ENCODE measurements around the gene NUFIP1. TPM values are rescaled to one million over a fixed set of nuclear protein-coding genes. Genes with fewer than 3 reads are reported as not detected.
A peak's percentile ranks its signal among the peaks of the same experiment; 100 is the strongest.

Gene NUFIP1
- total and polyA plus RNA-seq, 2 donors (not counting 3 experiments of a cell fraction or from before 2014, with no cell fraction given), result 1.4 to 6.9 TPM

DNA sequence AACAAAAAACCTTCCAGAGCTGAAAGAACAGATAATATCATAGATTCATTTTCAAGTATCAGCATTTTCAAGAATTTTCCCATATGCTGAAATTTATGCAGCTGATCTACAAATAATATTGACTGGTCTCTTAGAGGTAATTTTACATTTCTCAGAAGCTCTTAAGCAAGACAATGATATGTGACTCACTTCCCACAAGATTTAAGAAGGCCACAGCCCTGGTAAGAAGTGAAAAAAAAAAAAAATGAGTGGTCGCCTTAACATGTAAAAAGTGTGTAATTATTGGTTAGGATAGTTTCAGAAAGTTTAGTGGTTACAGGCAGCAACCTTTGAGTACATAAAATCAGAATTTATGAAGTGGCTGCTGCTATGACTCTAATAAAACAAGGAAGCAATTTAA lies 54.5 kb downstream of the NUFIP1 start:
- Histone ChIP-seq H3K9me1 (replicated peaks; ENCODE audit: control insufficient read depth, extremely low read depth, insufficient read depth, low read length) (no peaks in the 10 kb centered on the region), H2AFZ (ENCODE audit: low read depth, low read length) (no peak overlapping the region), H3K79me2 (ENCODE audit: control insufficient read depth, insufficient read depth, low read length) (no peaks in the 10 kb centered on the region), H3K4me3 (replicated peaks in 1 of 3; ENCODE audit: insufficient read depth in 1 of 3, low read depth in 1 of 3, low read length in 3 of 3) (no peak overlapping the region), H3K27ac (ENCODE audit: insufficient read depth, low read depth, low read length) (peak overlapping the region; percentile 94), H4K20me1 (replicated peaks; ENCODE audit: control insufficient read depth, extremely low read depth, insufficient read depth, low read length) (no peaks in the 10 kb centered on the region), H3K9ac (replicated peaks; ENCODE audit: extremely low read depth, insufficient read depth, low read length) (peak overlapping the region; percentile 24), H3K9me3 (replicated peaks; ENCODE audit: control insufficient read depth, insufficient read depth, low read length) (no peaks in the 10 kb centered on the region), H3K4me1 (ENCODE audit: control insufficient read depth, extremely low read depth, insufficient read depth, low read length) (peaks cover 59% of the 10 kb centered on the region), H3K4me2 (ENCODE audit: insufficient read depth, low read length) (peak overlapping the region; percentile 6), H3K27me3 (ENCODE audit: control insufficient read depth in 2 of 2, insufficient read depth in 2 of 2, low read length in 2 of 2) (no peaks in the 10 kb centered on the region), H3K36me3 (ENCODE audit: control insufficient read depth in 2 of 2, extremely low read depth in 1 of 2, insufficient read depth in 2 of 2, low read length in 2 of 2) (no peaks in the 10 kb centered on the region)
- DNase-seq (ENCODE audit: low read depth, low spot score) (peak; percentile 40), FAIRE-seq (peak; percentile 28)
- POLR2A ChIA-PET, result no interaction called here
- intact Hi-C loops (cut with micrococcal nuclease) (loop anchor here (5.0 kb wide), 3 partner anchors 33 to 222 kb away; no protein-coding TSS in a partner anchor), dilution Hi-C loops (cut with MboI; ENCODE audit: extremely low pct_ligation_motif_present, low sequenced_read_pairs) (no loop called here)
- CTCF ChIA-PET, result interaction anchor here (1.2 to 3.7 kb wide), 6 partner anchors 8 to 19 kb away, joined by 3 to 29 read pairs (median 4); no protein-coding TSS in a partner anchor
- TF ChIP-seq FOS (IDR thresholded peaks at IDR 0.05; ENCODE audit: borderline replicate concordance, insufficient read depth, low read length), result peak; percentile 33
- no peak for TF ChIP-seq POLR2AphosphoS5 (IDR thresholded peaks at IDR 0.05; ENCODE audit: insufficient read depth, low read depth, low read length)
- BruUV-seq (replicated peaks), result no TSS peak

DNA sequence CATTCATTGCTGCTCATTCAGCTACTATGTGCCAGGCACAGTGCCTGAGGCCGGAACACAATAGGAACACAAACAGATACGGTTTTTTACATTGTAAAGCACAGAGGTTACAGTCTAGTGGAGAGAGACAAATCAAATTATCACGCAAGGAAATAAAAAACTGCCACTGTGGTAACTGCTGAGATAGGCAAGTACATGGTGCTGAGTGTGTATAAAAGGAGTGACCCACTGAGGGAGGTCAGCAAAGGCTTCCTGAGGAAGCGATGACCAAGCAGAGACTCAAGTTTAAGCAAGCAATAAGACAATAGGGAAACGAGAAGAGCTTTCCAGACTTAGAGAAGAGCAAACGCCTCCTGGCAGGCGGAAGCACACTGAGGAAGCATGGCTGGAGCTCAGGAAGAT lies 56.4 kb downstream of the NUFIP1 start:
- dilution Hi-C loops (cut with MboI; ENCODE audit: extremely low pct_ligation_motif_present, low sequenced_read_pairs) (no loop called here), intact Hi-C loops (cut with micrococcal nuclease) (loop anchor here (1.0 to 5.0 kb wide), 7 partner anchors 11 to 356 kb away; no protein-coding TSS in a partner anchor)
- H3K27me3 ChIP-seq (ENCODE audit: control insufficient read depth in 2 of 2, insufficient read depth in 2 of 2, low read length in 2 of 2), result no peaks in the 10 kb centered on the region
- POLR2A ChIA-PET, result interaction anchor here (0.7 to 1.8 kb wide), 3 partner anchors 8 to 14 kb away, joined by 3 to 8 read pairs (median 7); no protein-coding TSS in a partner anchor
- CTCF ChIA-PET, result interaction anchor here (0.9 to 3.7 kb wide), 13 partner anchors 10 to 449 kb away, joined by 3 to 29 read pairs (median 5); no protein-coding TSS in a partner anchor
- no peaks in the 10 kb centered on the region for H3K36me3 ChIP-seq (ENCODE audit: control insufficient read depth in 2 of 2, extremely low read depth in 1 of 2, insufficient read depth in 2 of 2, low read length in 2 of 2)
- no TSS peak for BruUV-seq (replicated peaks)
- H3K4me2 ChIP-seq (ENCODE audit: insufficient read depth, low read length), result peak overlapping the region; percentile 71
- peaks cover 60% of the 10 kb centered on the region for H3K4me1 ChIP-seq (ENCODE audit: control insufficient read depth, extremely low read depth, insufficient read depth, low read length)
- peak; percentile 95 for FAIRE-seq
- H3K27ac ChIP-seq (ENCODE audit: insufficient read depth, low read depth, low read length), result peak overlapping the region; percentile 94
- H2AFZ ChIP-seq (ENCODE audit: low read depth, low read length), result no peak overlapping the region
- no peaks in the 10 kb centered on the region for H4K20me1 ChIP-seq (replicated peaks; ENCODE audit: control insufficient read depth, extremely low read depth, insufficient read depth, low read length)
- peak; percentile 93 for DNase-seq (ENCODE audit: low read depth, low spot score)
- H3K9me3 ChIP-seq (replicated peaks; ENCODE audit: control insufficient read depth, insufficient read depth, low read length), result no peaks in the 10 kb centered on the region
- TF ChIP-seq MAX (IDR thresholded peaks at IDR 0.05; ENCODE audit: insufficient read depth, insufficient read length), result no peak
- peak; percentile 57 for TF ChIP-seq GATA2 (IDR thresholded peaks at IDR 0.05; ENCODE audit: insufficient read depth, insufficient read length, low read depth, low read length)
- peak; percentile 82 for TF ChIP-seq JUN (IDR thresholded peaks at IDR 0.05; ENCODE audit: borderline replicate concordance, insufficient read depth, insufficient read length, low read depth)
- TF ChIP-seq, protein P1, sequence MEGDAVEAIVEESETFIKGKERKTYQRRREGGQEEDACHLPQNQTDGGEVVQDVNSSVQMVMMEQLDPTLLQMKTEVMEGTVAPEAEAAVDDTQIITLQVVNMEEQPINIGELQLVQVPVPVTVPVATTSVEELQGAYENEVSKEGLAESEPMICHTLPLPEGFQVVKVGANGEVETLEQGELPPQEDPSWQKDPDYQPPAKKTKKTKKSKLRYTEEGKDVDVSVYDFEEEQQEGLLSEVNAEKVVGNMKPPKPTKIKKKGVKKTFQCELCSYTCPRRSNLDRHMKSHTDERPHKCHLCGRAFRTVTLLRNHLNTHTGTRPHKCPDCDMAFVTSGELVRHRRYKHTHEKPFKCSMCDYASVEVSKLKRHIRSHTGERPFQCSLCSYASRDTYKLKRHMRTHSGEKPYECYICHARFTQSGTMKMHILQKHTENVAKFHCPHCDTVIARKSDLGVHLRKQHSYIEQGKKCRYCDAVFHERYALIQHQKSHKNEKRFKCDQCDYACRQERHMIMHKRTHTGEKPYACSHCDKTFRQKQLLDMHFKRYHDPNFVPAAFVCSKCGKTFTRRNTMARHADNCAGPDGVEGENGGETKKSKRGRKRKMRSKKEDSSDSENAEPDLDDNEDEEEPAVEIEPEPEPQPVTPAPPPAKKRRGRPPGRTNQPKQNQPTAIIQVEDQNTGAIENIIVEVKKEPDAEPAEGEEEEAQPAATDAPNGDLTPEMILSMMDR (IDR thresholded peaks at IDR 0.05; ENCODE audit: extremely low read depth in 1 of 2, insufficient read depth in 1 of 2, low read depth in 1 of 2, low read length in 2 of 2), result no peak
- TF ChIP-seq MYC (IDR thresholded peaks at IDR 0.05; ENCODE audit: low read depth, low read length), result no peak
- peak; percentile 90 for TF ChIP-seq FOS (IDR thresholded peaks at IDR 0.05; ENCODE audit: borderline replicate concordance, insufficient read depth, low read length)
- TF ChIP-seq POLR2AphosphoS5 (IDR thresholded peaks at IDR 0.05; ENCODE audit: insufficient read depth, low read depth, low read length), result peak; percentile 86
- no peak for TF ChIP-seq POLR2A (IDR thresholded peaks at IDR 0.05; ENCODE audit: low read depth, low read length)
- no peak for TF ChIP-seq EZH2 (IDR thresholded peaks at IDR 0.05; ENCODE audit: borderline replicate concordance, low read depth, low read length, severe bottlenecking)
- no peaks in the 10 kb centered on the region for H3K9me1 ChIP-seq (replicated peaks; ENCODE audit: control insufficient read depth, extremely low read depth, insufficient read depth, low read length)
- peak overlapping the region; percentile 65 for H3K9ac ChIP-seq (replicated peaks; ENCODE audit: extremely low read depth, insufficient read depth, low read length)
- H3K79me2 ChIP-seq (ENCODE audit: control insufficient read depth, insufficient read depth, low read length), result no peaks in the 10 kb centered on the region
- H3K4me3 ChIP-seq (replicated peaks in 1 of 3; ENCODE audit: insufficient read depth in 1 of 3, low read depth in 1 of 3, low read length in 3 of 3), result no peak overlapping the region

All from endothelial cell of umbilical vein (primary cell).